HEK293T (cell line): ENCODE data around the gene FAM222B.
"Not testable (repeated sequence)": the region's sequence is repeated elsewhere in the genome, so short reads cannot be mapped to it uniquely, and the experiment has no call there.

Experiments used
- CTCF ChIA-PET: fragments of 350-600 bp; formaldehyde crosslinking; extraction: SDS; loops from one replicate; lab custom pipeline; 2021; ENCODE audit warnings: antibody characterized with exemption, inconsistent platforms; lab: Yijun Ruan, JAX
- POLR2A ChIA-PET: fragments of 350-600 bp; formaldehyde crosslinking; extraction: SDS; loops from one replicate; lab custom pipeline; 2020; ENCODE audit warnings: antibody characterized with exemption, inconsistent platforms; lab: Yijun Ruan, JAX
- DNase-seq: peaks from one replicate; pipeline ENCODE4 v3.0.0; 2012; ENCODE audit warnings: mixed read lengths; ENCODE audit errors: extremely low spot score
- ARNT ChIP-seq: fragments of 450-650 bp; IDR thresholded peaks from 2 replicates; pipeline ENCODE4 v1.6.1; 2017; ENCODE audit warnings: mild to moderate bottlenecking
- BHLHE40 ChIP-seq: fragments of 450-650 bp; IDR thresholded peaks from 2 replicates; pipeline ENCODE4 v1.6.1; 2016; ENCODE audit warnings: mild to moderate bottlenecking, moderate library complexity, borderline replicate concordance
- CTBP1 ChIP-seq: fragments of 450-650 bp; IDR thresholded peaks from 2 replicates; pipeline ENCODE4 v1.6.1; 2016; ENCODE audit warnings: borderline replicate concordance
- ELF4 ChIP-seq: fragments of 450-650 bp; IDR thresholded peaks from 2 replicates; pipeline ENCODE4 v1.6.1; 2017; ENCODE audit warnings: antibody characterized with exemption
- FOXA1 ChIP-seq: fragments of 450-650 bp; IDR thresholded peaks from 2 replicates; pipeline ENCODE4 v1.6.1; 2016; ENCODE audit warnings: mild to moderate bottlenecking
- FOXK2 ChIP-seq: fragments of 450-650 bp; IDR thresholded peaks from 2 replicates; pipeline ENCODE4 v1.6.1; 2016; ENCODE audit warnings: mild to moderate bottlenecking
- FOXM1 ChIP-seq: fragments of 450-650 bp; IDR thresholded peaks from 2 replicates; pipeline ENCODE4 v1.6.1; 2017; ENCODE audit warnings: mild to moderate bottlenecking, borderline replicate concordance
- HDGF ChIP-seq: fragments of 450-650 bp; IDR thresholded peaks from 2 replicates; pipeline ENCODE4 v1.6.1; 2017; ENCODE audit warnings: antibody characterized with exemption, borderline replicate concordance
- L3MBTL2 ChIP-seq: fragments of 450-650 bp; conservative IDR thresholded peaks from 2 replicates; pipeline ENCODE4 v1.6.1; 2016; ENCODE audit warnings: mild to moderate bottlenecking
- LEF1 ChIP-seq: fragments of 450-650 bp; IDR thresholded peaks from 2 replicates; pipeline ENCODE4 v1.6.1; 2017; ENCODE audit warnings: mild to moderate bottlenecking, borderline replicate concordance
- NFRKB ChIP-seq: fragments of 450-650 bp; IDR thresholded peaks from 2 replicates; pipeline ENCODE4 v1.6.1; 2016; ENCODE audit warnings: mild to moderate bottlenecking, moderate library complexity
- SP1 ChIP-seq: fragments of 450-650 bp; IDR thresholded peaks from 2 replicates; pipeline ENCODE4 v1.6.1; 2017
- SUZ12 ChIP-seq: fragments of 450-650 bp; IDR thresholded peaks from 2 replicates; pipeline ENCODE4 v1.6.1; 2016; ENCODE audit warnings: mild to moderate bottlenecking
- TARDBP ChIP-seq: fragments of 450-650 bp; IDR thresholded peaks from 2 replicates; pipeline ENCODE4 v1.6.1; 2016
- ZNF384 ChIP-seq: fragments of 450-650 bp; IDR thresholded peaks from 2 replicates; pipeline ENCODE4 v1.6.1; 2016
- TF ChIP-seq, protein P1 (sequence below): fragments of 450-650 bp; IDR thresholded peaks from 2 replicates; pipeline ENCODE4 v1.6.1; 2016

The FAM222B gene

GRCh38 chr17:28738680-28739384, 103.8 kb downstream of the FAM222B start:
- TF ChIP-seq LEF1 (no peak), FOXA1 (no peak), SUZ12 (no peak), ARNT (no peak), NFRKB (no peak), ELF4 (no peak), CTBP1 (no peak), FOXK2 (no peak)
- TF ChIP-seq, protein P1, sequence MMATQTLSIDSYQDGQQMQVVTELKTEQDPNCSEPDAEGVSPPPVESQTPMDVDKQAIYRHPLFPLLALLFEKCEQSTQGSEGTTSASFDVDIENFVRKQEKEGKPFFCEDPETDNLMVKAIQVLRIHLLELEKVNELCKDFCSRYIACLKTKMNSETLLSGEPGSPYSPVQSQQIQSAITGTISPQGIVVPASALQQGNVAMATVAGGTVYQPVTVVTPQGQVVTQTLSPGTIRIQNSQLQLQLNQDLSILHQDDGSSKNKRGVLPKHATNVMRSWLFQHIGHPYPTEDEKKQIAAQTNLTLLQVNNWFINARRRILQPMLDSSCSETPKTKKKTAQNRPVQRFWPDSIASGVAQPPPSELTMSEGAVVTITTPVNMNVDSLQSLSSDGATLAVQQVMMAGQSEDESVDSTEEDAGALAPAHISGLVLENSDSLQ, result no peak
- CTCF ChIA-PET, result no interaction called here
- DNase-seq, result no peak
- POLR2A ChIA-PET, result interaction anchor here (1.2 kb wide), 1 partner anchor 11 kb away, joined by 4 read pairs; no protein-coding TSS in a partner anchor

GRCh38 chr17:28737770-28738679, 104.6 kb downstream of the FAM222B start:
- POLR2A ChIA-PET, result interaction anchor here (1.2 kb wide), 1 partner anchor 10 kb away, joined by 4 read pairs; no protein-coding TSS in a partner anchor
- CTCF ChIA-PET, result no interaction called here
- DNase-seq, result no peak
- TF ChIP-seq LEF1 (no peak), CTBP1 (no peak), SUZ12 (no peak), ARNT (no peak), BHLHE40 (no peak), TARDBP (no peak), L3MBTL2 (no peak), HDGF (no peak), ZNF384 (no peak), FOXA1 (no peak), NFRKB (no peak), SP1 (no peak), ELF4 (no peak), FOXK2 (no peak), FOXM1 (no peak)
- TF ChIP-seq, protein P1, result no peak

- TF ChIP-seq ELF4, result no peak
- no peak for TF ChIP-seq NFRKB
- TF ChIP-seq ZNF384, result no peak
- DNase-seq, result no peak
- ChIA-PET CTCF (no interaction called here), POLR2A (no interaction called here)
Observed at GRCh38 chr17:28737316-28737715, 105.3 kb downstream of the FAM222B start.

GRCh38 chr17:28735913-28736769, 106.4 kb downstream of the FAM222B start:
- ChIA-PET CTCF (interaction anchor here (1.3 kb wide), 1 partner anchor 9 kb away, joined by 8 read pairs; the partner anchor contains the start of gene TLCD1), POLR2A (interaction anchor here (1.2 to 2.2 kb wide), 4 partner anchors 7 to 16 kb away, joined by 3 to 11 read pairs (median 4); partner anchors contain the start of genes RPL23A, TLCD1 and TRAF4)

GRCh38 chr17:28735242-28735722, 107.3 kb downstream of the FAM222B start:
- TF ChIP-seq, protein P1, result no peak
- TF ChIP-seq CTBP1, result no peak
- no peak for TF ChIP-seq LEF1
- no peak for TF ChIP-seq NFRKB
- no peak for TF ChIP-seq ZNF384
- TF ChIP-seq SP1, result no peak
- TF ChIP-seq FOXA1, result no peak
- no peak for TF ChIP-seq FOXK2
- TF ChIP-seq HDGF, result no peak
- TF ChIP-seq ARNT, result no peak
- TF ChIP-seq BHLHE40, result no peak
- TF ChIP-seq TARDBP, result no peak
- ChIA-PET CTCF (interaction anchor here (1.3 kb wide), 1 partner anchor 9 kb away, joined by 8 read pairs; the partner anchor contains the start of gene TLCD1), POLR2A (interaction anchor here (1.2 to 2.2 kb wide), 4 partner anchors 8 to 16 kb away, joined by 3 to 11 read pairs (median 4); partner anchors contain the start of genes RPL23A, TLCD1 and TRAF4)
- no peak for DNase-seq

More at GRCh38 chr17:28735913-28736769, 106.4 kb downstream of the FAM222B start:
- not testable (repeated sequence) for DNase-seq
